ENCODE data around the gene CCNY.

CCNY gene

GRCh38 chr10:35427543-35427942 lies 91.2 kb downstream of the CCNY start:
- no peak for DNase-seq (ENCODE audit: low read depth)

DNA sequence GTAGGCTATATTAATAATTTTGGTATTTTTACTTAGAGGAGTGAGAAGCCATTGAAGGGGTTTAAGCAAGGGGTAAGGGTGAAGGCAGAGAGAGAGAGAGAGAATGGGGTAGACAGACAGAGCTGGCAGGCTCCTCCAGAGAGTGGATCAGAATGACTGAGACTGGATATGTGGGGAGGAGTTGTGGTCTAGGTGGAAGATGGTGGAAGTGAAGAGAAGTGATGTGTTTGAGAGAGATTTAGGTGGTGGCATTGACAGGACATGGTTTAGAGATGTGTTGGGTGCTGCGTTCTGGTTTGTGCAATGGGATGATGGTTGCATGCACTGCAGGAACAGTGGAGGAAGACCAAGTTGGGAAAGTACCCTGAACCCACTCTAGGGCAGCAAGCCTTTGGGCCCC lies 92.2 kb downstream of the CCNY start:
- DNase-seq (ENCODE audit: low read depth), result no peak

DNA sequence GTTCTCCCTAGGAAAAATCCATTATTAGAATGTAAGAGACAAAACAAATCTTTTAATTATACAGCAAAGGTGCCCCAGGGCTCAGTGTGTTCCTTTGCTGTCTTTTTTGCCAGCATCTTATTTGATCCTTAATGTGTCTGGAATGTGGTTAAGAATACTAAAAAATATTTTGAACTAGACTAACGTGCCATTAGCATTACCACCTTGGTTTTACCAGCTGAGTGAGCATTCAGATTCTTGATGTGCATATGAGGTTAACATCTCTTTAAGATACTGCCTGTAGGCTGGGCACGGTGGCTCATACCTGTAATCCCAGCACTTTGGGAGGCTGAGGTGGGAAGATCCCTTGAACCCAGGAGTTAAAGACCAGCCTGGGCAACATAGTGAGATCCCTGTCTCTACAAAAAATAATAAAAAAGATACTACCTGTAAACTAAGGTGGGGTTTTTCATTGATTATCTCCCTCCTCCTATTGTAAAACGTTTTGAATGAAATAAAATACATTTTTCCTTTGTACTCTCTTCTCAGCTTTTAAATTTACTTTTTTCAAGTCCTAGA lies 96.6 kb downstream of the CCNY start:
- no peak for DNase-seq (ENCODE audit: low read depth)

DNA sequence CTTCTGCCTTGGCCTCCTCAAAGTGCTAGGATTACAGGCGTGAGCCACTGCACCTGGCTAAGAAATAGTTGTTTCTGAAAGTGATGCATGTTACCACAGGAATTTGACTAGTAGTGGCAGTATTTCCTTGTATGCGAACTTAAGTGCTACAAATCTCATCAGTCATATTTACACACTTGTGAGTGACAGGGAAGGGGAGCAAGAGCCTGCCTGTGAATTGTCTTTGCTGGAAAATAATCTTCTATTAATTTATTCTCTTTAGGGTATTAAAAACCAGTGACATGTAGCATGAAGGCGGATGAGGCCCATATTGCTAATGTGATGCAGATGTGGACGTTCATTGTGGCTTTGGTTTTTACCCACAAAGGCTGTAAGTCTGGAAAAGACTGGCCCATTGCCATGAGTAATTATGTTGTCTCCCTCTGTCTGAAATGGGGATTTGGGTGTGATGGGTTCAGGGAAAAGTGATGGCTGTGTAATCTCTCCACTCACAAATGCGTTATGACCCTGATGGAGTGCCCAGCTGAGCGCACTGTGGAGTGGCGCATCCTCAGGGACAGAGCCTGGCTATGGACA lies 97.6 kb downstream of the CCNY start:
- DNase-seq (ENCODE audit: low read depth), result no peak

GRCh38 chr10:35434533-35434932 lies 98.2 kb downstream of the CCNY start:
- no peak for DNase-seq (ENCODE audit: low read depth)

- no peak for DNase-seq (ENCODE audit: low read depth)
Observed at GRCh38 chr10:35435824-35436223, 99.5 kb downstream of the CCNY start.

GRCh38 chr10:35437829-35438228 lies 101.5 kb downstream of the CCNY start:
- no peak for DNase-seq (ENCODE audit: low read depth)

- no peak for DNase-seq (ENCODE audit: low read depth)
Observed at GRCh38 chr10:35438718-35439571, 102.6 kb downstream of the CCNY start.

- DNase-seq (ENCODE audit: low read depth), result no peak
Observed at GRCh38 chr10:35440016-35440415, 103.7 kb downstream of the CCNY start.

DNA sequence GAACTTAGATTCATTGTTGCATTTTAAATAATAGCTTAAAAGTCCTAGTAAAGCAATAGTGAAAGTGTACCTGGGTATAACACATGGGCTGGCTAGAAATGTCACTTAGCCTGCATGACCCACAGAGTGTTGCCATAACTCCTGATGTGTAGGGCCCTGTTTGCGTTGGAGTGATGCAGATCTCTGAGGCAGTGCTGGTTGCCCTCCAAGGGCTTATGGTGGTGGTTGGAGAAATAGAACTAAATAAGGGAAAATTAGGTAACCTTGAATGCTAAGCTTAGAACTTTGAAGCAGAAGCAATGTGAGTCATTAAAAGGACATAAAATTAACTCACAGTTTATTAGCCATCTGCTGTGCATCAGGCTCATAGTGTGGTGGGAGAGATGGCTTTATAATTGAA lies 105.7 kb downstream of the CCNY start:
- DNase-seq (ENCODE audit: low read depth), result no peak

DNA sequence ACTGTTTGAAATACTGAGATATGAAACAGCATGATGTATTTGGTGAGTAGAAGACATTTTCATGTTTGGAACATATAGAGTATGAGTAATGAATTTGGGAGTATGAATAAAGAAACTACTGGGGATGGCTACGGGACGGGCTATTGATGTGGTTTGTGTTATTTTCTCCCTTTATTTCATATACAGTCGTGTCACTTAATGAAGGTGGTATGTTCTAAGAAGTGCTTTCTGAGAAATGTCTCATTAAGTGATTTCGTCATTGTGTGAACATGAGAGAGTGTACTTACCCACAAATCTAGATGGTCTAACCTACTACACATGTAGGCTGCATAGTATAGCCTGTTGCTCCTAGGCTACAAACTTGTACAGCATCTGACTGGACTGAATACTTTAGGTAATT lies 106.3 kb downstream of the CCNY start:
- DNase-seq (ENCODE audit: low read depth), result no peak

DNA sequence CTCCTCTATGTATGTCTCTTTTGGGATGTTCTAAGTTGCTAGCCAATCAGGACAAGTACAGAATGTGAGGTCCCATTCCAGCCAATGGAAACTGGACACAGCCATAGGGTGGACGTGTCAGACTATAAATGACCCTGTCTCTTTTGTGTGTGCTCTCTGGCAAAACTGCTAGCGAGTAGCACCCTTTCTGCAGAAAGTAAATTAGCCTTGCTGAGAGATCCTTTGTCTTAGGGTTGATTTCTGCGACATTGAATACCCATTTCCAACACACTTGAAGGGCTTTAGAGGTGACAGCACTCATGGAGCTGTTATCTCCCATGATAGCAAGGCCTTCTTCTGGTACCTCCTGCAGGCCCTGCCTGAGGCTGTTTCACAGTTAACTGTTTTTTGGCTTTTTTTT lies 107.5 kb downstream of the CCNY start:
- no peak for DNase-seq (ENCODE audit: low read depth)

DNA sequence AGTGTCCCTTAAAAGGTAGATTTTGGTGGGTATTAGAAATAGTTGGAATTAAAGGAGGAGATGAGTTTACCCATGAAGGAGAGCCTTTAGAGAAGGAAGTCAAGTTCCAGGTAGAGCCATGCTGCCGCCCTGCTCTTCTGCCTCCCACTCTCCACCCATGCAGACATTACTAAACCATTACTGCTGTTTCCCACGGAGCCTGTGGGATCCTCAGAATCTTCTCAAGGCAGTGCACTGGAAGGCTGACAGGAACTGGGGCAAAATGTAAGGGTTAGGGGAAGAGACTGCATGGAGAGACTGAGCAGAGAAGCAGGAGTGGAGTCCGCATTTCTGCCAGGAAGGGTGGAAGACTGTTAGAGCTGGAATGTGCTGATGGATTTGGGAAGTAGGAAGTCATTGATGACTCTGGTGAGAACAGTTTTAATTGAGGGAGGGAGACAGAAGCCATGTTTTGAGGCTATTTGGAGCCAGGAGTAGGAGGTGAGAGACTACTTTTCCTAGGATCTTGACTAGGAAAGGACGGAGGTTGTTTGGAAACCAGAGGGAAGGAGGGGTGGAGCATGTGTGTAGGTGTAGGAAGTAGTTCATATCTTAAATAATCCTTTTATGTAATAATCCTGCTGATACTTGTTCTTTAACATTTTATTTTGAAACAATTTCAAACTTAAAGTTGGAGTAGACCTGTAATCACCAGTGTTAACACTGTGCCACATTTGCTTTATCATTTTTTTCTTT lies 109.0 kb downstream of the CCNY start:
- no peak for DNase-seq (ENCODE audit: low read depth)

DNA sequence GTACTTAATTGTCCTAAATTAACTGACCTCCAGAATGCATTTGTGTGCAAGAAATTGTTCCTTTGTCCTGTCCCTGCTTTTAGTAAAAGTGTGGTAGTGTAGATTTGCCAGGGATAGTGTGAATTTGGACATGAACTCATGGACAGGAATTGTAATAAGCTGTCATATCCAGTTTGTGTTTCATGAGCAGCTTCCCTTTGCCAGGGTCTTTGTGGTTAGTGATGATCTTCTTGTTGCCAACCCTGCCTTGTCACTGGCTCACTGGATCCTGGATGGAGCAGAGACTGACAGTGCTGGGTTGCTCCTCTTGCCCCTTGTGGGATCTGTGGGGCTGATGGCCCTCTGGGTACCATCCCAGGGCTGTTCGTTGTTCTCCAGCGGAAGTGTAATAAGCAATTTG lies 110.1 kb downstream of the CCNY start:
- DNase-seq (ENCODE audit: low read depth), result no peak

DNA sequence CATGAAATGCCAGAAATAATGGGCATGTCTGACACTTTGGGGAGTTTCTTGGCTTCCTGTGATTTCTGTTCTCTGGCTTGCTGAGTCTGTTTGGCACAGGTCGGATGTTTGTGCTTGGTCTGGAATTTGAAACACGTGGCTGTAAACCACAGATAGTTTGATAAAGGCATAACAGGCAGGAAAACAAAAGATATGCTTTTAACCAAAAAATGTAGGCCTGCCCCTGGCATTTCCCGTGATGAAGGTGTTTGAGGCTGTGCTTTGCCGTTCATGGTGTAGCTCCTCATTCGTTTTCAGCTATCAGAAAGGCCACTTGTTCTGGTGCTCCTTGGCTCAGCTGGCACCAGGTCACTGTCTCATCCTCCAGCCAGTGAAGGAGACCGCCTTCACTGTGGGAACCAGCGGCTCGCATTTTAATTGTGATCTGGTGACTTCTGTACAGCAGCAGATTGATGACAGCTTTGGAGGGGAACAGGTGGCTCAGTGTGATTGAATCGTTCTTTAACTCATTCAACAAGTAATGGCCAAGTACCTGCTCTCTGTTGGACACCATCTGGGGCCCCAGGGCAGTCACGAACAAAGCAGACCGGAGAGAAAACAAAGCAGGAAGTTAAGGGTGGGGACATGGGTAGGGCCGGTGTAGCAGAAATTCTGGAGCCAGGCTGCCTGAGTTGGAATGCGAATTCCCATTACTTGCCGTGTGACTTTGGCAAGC lies 111.5 kb downstream of the CCNY start:
- DNase-seq (ENCODE audit: low read depth), result peak; percentile 41

GRCh38 chr10:35448687-35449662 lies 112.7 kb downstream of the CCNY start:
- no peak for DNase-seq (ENCODE audit: low read depth)

GRCh38 chr10:35449944-35450343 lies 113.6 kb downstream of the CCNY start:
- no peak for DNase-seq (ENCODE audit: low read depth)

DNA sequence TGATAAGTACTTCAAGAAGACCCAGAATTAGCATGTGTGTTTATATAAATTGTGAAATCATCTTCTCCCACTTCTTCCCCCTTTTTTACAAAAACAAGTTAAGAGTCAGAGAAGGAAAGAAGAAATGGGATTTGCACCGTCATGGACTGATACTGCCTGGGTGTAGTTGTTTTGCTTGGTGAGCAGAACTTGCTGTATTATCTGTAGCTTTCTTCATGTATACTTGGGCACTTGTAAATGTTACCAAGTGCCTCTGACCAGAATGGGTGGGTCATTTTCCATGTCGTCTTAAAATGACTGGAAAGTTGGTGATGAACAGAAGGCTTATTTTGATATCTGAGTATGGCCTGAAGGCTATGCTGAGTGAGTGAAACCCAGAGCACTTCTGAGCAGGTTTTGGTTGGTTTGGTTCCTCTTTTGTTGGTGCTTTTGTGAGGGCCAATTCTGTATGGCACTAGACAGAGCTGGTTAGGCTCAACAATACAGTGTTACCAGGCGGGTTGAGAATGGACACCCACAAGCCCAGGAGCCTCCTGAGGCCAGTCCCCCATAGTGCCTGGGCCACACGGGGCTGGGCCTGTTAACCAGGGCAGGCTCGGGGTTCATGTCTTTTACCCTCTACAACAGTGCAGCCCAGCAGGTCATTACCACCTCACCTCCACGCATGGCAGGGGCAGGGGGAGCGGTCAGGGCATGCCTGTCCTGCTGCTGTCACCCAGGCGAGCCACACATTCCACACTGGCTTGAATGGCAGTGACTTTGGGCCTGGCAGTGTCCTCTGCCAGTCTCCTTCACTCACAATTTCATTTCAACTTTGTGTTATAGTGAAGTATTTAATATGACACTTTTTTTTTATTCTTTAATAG lies 115.1 kb downstream of the CCNY start:
- DNase-seq (ENCODE audit: low read depth), result no peak

DNA sequence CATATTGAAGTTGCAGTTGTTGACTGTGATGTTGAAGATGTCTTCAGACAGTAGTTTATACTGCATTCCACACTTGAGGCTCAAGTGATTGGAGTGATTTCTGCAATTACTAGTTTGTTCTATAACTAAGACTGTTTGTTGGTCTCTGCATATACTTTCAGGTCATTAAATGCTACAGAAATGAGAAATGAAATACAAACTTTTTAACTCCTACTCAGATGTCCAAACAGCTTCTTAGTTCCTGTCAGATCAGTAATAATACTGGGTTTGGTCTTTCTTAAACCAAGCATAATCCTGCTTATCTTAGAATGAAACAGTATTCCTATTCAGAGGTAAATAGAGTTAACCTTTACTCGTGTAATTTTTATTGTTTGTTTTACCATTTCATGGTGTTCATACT lies 115.9 kb downstream of the CCNY start:
- DNase-seq (ENCODE audit: low read depth), result no peak

DNA sequence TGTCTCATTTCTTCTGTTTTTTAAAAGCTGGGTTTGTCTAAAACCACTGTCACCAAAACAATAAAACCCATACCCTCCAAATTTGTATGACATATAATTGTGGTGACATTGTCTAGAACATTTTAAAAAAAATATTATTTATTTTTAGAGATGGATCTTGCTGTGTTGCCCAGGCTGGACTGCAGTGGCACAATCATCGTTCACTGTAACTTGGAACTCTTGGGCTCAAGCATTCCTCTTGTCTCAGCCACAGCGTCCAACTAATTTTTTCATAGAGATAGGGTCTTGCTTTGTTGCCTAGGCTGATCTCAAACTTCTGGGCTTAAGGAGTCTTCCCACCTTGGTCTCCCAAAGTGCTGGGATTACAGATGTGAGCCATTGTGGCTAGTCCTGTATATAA lies 116.5 kb downstream of the CCNY start:
- DNase-seq (ENCODE audit: low read depth), result no peak

Data from HS-27A (cell line).